Activated CD4-positive, alpha-beta T cell treated with anti-CD3 and anti-CD28 coated beads, Interleukin-2, Interleukin-6, amounts not matched to agents 100 ng/mL and 50 ng/mL, durations not matched to agents 16 hours and 8 hours (primary cell): Measurements from ENCODE around the gene SLIT1.
"Not testable (repeated sequence)": the region's sequence is repeated elsewhere in the genome, so short reads cannot be mapped to it uniquely, and the experiment has no call there.

ENCODE experiments used
- DNase-seq: peaks from one replicate; pipeline ENCODE4 v3.0.0-alpha.2; 2020

The SLIT1 gene

DNA sequence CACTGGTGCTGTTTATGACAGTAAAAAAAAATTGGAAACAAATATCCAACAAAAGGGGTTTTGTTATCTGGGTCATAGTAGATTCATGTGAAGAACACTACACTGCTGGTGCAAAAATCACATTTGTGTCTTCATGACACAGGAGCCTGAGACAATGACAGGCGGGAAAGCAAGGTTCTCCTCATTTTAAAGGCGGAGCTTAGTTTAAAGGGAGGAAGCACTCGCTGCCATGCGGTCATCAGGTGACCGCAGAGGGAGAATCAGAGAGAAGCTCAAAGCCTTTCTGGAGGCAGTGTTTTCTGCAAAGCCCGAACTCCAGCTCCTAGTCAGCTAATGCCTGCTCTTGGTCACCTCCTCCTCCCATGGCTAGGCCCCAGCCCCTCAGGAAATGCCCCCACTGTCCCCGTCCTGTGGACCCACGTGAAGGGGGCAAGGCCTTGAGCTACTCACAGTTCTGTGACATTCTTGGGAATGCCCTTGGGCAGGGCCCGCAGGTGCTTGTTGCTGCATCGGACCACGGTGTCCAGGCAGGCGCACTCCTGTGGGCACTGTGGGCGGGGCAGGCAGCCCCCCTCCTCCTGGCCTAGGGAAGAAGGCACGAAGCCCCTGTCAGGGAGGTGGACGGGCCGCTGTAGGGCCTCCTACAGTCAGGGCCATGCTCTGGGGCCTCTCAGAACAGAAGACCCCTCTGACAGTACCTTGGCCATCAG lies 146.1 kb downstream of the SLIT1 start:
- DNase-seq = no peak

DNA sequence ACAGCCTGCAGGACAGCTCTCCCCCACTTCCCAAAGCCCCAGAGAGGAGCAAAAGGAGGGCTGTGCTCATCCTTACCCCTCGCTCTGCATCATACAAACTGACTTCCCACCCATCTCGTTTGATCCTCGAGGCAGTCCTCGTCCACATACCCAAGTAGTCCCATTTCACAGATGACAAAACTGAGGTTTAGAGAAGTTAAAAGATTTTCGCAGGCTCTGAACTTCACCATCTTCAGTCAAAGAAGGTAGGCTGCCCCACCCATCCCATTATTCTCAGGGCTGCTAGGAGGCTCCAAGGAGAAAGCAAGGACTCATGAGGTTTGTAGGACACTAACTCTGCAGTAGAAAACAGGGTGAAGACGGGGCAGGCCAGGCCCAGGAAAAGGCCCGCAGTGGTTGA lies 147.1 kb downstream of the SLIT1 start:
- DNase-seq = no peak

DNA sequence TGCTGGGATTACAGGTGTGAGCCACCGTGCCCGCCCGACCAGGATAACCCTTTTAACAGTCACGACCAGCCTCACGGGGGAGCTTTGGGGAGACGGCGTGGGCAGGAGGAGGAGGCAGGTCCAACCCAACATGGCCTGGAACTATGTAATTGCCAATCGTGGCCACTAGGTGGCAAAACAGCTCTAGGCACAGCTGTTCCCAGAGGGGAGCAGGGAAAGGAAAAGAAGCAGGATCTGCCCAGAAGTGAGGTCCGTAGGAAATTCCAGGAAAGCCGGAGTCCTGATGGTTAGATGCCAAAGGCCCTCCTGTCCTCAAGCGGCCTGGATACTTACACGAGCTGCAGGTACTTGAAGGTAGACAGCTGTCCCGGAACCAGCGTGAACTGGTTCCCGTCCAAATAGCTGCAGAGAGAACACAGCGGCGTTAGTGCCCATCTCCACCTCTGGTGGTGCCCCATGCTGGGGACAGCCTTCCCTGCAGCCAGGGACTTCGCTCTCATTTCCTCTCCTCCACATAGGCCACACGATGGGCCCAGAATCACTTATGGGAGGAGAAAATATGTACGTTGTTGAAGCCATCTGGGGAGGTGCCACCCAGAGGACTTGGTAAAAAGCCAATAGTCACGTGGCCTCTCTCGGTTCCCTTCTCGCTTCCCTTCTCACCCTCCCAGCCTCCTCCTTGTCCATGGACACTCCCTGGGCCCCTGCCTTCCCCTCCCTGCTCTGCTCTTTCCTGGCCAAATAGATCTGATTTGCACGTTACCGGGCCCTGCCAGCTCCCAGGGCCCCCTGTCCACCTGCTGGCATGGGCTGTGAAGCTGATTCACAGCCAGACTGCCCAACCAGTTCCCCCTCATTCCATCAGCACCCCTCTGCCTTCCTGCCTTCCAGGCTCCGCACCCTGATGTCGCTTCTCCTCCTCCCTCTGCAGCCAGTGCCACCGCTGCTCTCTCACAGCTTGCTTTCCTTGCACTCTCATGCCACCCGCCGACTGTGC lies 148.1 kb downstream of the SLIT1 start:
- DNase-seq = peak; percentile 83

DNA sequence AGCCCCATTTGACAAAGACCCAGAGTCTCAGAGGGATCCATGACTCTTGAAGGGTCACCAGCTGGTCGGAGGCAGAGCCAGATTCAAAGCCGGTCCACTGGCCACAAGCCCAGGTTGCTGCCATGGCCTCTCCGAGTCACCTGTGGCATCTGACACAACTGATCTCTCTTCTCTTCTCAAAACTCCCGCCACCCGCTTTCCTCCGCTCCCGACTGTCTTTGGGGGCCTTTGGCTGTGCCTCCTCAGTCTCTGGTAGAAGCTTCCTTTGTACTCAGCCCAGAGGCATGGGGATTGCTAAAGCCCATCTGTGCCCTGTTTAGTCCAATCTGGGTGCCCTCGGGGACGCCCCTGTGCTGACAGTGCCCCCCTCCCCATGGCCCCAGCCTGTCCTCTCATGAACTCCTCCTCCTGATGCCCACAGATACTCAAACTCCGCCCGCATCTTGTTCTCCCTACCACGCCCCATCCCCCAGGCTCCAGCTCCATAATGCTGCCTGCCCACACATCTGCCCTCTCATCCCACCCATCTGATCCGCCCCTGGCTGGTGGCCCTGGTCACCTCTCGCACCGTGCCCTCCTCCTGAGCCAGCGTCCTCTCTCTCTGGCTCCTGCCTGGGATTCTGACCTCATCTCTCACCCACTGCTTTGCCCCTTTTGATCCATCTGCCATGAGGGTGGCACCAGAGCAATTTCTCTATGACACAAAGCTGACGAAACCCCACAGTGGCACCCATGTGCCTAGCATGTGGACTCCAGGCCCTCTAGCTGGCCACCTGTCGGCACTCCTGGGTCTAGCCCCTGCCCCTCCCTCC lies 150.6 kb downstream of the SLIT1 start:
- no peak for DNase-seq

DNA sequence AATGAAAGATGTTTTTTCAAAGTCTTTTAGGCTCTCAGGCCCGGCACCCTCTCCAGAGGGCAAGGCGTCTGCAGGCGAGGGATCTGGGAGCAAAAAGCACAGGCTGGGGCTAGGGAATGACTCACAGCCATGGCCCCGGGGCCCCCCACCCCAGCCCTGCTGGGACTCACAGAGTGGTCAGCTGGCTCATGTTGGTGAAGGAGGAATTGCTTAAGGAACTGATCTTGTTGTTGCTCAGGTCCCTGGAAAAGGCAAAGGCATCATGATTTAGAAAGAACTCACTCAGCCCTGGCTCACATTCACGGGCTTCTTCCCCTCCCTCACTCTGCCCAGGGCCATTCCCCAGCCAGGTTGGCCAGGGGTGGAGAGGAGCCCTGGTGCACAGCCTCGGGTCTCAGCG lies 151.5 kb downstream of the SLIT1 start:
- no peak for DNase-seq

DNA sequence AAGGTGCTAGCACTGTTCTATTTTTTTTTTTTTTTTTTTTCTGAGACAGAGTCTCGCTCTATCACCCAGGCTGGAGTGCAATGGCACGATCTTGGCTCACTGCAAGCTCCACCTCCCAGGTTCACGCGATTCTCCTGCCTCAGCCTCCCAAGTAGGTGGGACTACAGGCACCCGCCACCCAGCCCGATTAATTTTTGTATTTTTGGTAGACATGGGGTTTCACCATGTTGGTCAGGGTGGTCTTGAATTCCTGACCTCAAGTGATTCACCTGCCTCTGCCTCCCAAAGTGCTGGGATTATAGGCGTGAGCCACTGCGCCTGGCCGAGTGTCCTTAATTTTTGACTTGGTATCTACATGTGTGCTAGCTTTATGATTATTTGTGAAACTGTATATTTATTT lies 151.9 kb downstream of the SLIT1 start:
- DNase-seq = not testable (repeated sequence)

DNA sequence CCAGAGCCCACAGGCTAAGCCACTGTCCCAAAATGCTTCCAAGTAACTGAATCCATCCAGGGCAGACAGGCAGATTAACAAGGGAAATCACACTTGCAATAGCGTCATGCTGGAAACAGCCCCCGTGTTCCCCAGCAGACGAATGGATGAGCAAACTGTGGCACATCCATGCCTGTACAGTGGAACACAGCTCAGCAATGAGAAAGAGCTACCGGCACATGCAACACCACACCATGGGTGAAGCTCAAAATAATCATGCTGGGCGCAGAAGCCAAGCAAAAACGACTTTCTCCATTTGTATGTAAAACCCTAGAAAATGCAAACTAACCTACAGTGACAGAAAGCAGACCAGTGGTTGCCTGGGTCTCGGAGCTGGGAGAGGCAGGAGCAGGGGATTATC lies 153.1 kb downstream of the SLIT1 start:
- no peak for DNase-seq

DNA sequence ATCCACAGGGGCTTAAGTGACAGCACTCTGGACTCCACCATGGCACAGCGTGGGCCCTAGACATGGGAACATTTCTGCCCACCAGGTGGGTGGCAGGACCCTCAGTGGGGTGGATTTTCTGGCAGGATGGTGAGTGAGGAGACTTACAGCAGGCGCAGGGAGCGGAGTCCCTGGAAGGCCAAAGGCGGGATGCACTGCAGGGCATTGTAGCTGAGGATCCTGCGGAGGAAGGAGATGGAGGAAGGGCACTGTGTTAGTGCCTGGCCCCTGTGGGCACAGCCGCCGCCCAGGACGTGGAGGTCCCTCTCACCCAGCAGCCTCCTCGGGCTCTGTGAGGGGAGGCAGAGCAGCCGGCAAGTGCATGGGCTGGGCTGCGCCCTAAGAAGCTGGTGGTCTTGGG lies 154.3 kb downstream of the SLIT1 start:
- DNase-seq = no peak

DNA sequence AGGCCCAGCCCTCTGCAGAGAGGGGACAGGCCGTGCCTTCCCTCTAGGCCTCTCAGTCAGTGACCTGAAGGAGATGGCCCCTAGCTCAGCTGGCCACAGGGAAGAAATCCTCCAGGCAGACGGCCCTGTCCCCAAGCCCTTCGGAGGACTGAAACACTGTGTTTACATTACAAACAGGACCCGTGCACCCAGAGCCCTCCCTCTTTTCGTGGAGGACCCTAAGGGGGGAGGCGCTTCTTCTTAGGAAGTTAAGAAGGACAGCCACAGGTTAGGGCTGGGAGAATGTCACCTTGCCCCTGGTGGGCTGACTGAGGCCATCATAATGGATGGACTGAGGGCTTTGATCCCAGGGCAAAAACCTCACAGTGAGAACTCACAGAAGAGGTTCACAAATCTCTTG lies 154.9 kb downstream of the SLIT1 start:
- DNase-seq = no peak

DNA sequence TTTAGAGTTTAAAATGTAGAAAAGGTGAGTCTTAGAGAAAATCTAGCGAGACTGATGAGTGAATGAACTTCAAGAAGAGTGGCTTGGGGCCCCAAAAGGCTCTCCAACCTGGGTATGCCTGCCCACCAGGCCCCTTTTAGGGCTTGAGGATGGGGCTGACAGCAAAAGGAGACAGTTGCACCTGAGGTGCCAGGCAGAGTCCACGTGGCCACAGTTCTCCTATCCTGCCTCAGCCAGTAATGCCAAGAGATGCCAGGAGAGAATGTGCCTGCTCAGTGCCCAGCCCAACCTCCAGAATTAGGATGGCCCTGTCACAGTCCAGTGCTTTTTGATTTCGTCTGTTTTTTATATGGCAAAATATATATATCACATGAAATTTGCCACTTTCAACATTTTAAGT lies 156.5 kb downstream of the SLIT1 start:
- DNase-seq = no peak

DNA sequence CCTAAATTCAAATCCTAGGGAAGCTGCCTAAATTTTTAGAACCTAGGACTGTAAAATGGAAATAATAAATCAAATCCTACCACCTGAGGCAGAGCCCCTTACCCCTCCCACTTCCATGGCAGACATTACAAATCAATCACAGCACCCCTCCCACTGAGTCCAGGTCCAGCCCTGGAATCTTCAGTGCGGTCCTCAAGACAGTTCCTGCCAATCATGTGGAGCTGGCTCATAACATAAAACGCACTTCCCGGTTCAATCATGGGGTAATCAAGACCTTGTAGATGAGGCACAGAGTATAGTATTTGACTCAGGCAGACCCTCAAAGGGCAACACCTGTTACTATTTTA lies 157.0 kb downstream of the SLIT1 start:
- DNase-seq = no peak

DNA sequence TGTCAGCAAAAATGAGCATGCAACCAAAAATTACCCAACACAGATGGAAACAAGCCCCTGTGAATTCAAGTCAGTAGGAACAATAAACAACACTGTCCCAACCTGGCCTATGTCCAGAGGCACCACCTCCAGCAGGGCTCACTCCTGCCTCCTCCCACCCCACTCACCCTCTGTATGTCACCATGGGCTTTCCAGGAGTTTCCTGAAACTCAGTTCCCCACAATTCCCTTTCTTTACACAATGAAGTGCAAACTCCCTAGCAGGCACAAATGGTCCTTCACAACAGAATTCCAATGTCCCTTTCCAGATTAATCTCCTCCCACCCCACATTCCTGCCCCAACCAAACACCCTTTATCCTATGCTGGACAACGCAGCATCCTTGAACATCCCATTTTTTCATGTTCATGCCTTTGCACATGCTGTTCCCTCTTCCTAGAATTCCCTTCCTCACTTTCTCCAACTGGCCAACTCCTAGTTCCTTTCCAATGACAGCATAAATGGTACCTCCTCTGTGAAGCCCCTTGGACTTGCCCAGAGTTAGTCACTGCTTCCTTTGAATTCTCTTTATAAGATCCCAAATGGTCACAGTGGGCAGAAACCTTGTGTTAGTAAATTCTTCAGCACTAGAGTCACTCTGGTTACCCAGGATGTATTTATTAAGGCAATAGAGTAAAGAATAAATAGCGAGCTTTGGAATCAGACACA lies 157.5 kb downstream of the SLIT1 start:
- DNase-seq = no peak

DNA sequence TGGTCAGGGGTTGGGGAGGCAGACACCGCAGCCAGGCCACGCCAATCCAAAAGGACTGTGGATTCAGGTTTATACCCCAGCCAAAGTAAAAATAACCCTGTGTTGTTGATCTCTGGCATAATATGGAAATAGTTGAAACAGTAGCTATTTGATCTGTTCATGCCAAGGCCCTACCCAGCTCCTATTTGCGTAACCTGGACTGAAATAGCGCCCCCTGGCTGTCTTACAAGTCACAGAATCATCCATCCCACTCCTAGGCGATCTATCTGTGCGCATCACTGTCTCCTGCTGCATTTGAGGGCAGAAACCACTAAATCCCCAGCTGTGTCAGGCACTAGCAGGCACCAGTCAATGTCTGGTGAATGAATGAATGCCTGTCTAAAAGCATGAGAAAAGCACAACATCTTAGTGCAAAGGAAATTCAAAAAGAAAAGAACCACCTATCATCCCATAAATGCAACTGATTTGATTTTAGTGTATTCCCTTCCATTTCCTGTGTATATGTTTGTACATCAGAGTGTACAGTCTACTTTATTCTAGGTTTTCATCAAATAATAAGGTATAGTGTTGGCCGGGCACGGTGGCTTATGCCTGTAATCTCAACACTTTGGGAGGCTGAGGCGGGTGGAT lies 160.0 kb downstream of the SLIT1 start:
- peak; percentile 71 for DNase-seq

DNA sequence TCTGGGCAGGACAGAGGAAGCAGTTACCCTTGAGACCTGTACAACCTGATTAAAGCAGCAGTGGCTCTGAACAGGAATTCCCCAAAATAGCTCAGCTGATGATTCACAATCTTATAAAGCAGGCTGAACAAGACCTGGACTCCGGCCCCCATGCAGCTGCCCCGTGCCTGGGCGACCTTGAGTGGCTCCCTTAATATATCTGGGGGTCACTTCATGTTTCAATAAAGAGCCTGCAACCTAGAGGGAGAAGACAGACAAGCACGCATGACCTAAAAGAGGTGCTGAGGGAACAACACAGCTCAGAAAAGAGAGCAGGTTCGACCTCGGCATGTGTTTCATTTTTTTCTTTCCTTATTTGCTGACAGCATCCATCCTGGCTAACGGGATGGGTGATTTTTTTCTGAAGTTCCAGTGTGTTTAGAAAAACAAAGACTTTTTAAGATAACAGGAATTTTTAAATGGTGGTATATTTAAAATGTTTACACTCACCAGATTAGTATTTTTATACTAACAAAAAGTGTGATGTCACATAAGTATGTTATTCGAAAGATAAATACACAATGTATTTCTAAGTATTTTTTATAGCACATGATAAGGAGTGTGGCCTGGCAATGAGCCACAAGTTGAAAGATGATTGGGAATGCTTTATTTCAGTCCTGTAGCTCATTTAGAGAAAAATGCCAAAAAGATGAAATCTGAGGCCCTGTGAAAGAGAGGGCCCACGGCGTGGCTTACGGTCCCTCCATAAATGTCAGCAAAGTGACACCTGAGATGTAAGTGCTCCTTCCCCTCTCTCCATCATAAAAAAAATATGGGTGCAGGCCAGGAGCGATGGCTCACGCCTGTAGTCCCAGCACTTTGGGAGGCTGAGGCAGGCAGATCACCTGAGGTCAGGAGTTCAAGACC lies 161.3 kb downstream of the SLIT1 start:
- no peak for DNase-seq

DNA sequence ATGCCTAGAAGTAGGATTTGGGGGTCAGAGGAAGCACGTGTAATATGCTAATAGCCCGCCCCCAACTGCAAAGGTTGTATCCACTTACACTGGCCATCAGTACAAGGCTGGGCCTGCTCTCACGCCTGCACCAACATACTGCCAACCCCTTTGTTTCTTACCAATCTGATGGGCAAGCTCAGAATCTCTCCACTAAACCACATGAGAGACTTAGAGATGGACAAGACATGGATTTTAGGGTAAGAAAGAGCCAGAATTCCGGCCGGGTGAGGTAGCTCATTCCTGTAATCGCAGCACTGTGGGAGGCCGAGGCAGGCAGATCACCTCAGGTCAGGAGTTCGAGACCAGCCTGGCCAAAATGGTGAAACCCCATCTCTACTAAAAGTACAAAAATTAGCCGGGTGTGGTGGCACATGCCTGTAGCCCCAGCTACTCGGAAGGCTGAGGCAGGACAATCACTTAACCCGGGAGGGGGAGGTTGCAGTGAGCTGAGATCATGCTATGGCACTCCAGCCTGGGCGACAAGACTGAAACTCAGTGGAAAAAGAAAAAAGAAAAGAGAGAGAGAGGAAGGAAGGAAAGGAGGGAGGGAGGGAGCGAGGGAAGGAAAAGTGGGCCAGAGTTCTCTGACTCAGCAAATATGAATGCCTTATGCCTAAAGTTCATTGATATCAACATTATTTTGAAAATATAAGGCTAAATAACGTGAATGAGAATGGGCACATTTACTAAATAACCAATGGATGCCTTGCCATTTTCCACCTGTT lies 162.2 kb downstream of the SLIT1 start:
- DNase-seq = no peak

DNA sequence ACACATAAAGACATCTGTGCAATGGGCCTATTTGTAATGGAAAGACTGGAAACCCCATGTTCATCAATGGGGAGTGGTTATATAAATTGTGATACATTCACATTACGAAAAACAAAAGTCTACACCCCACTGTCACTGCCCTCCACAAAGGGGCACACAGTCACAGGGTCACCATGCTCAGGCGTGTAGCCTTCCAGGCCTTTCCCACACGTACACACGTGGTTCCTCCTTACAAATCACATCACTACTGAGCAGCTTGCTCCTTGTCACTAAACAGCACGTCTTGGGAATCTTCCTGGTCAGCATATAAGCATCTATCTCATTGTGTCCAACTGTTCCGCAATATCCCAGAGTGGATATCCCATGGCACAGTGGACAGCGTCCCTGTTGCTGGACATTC lies 163.1 kb downstream of the SLIT1 start:
- DNase-seq = no peak

DNA sequence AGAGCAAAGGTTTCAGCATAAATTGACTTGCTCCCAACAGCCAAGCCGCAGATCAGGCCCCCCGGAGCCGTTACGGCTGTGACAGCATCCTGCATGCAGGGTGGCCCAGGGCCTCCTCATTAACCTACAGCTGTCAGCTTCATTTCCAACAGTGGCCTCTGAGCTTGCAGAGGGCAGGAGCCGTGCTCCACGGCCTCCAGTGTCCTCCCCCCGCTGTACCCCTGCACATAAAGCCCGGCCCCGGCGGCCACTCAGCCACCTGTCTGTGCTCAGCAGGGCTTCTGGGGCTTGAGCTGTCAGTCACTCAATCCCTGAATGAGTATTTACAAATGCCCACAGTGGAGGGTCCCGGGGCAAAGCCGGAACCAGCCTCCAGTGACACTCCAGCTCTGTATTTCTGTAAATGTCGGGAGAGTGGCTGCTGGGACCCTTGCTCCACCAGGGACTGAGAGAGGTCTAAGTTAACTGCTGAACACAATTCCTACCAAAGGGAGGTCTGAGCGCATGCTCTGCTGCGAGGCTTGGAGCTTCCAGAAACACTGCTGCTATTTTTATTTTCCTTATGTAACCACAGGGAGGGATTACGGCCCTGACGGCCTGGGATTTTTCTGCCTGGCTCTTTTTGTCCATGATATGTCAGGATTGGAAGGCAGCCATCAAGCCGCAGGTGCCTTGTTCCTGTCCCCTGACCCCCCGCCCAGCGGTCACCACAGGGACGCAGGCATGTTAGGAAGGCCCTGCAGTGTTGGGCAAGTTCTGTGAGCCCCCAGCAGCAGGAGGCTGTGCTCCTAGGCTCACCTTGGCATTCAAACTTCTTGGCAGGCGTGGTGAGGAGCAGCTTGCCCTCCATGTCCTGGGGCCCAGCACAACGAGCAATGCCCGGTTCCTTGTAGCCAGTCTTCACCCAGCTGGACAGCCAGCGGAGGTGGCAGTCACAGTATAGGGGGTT lies 165.0 kb downstream of the SLIT1 start:
- no peak for DNase-seq

DNA sequence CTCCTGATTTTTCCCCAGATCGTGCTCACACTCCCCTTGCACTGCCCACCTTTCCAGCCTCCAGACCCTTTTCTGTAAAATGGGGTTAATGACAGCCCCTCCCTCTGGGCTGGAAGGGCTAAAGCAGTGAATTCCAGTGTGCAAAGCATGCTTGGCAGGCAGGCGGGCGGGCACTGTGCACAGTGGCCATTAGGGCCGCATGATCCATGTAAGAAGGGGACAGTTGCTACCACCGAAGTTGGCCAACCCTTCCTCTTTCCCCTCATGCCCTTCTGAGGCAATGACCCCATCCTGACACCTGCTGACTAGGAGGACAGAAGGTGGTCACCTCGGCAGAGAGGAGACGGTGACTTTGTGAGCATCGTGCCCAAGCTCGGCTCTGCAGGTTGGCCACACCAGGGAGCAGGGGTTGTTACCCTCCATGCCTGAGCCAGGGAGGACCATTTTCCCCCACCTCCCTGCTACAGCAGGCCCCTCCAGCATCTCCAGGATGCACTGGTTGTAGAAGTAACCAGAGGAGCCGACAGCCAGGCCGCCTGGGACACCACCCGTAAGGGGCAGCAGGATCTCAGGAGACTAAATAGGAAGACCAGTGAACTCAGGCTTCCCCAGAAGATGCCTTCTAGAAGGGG lies 166.4 kb downstream of the SLIT1 start:
- DNase-seq = no peak
